Measurements from ENCODE around the gene FIGNL1. TPM values are rescaled to one million over a fixed set of nuclear protein-coding genes. Genes with fewer than 3 reads are reported as not detected.

FIGNL1 gene
- total and polyA plus RNA-seq, 5 donors from 2014 or later: 10.8 to 13.8 (median 12.5) TPM

DNA sequence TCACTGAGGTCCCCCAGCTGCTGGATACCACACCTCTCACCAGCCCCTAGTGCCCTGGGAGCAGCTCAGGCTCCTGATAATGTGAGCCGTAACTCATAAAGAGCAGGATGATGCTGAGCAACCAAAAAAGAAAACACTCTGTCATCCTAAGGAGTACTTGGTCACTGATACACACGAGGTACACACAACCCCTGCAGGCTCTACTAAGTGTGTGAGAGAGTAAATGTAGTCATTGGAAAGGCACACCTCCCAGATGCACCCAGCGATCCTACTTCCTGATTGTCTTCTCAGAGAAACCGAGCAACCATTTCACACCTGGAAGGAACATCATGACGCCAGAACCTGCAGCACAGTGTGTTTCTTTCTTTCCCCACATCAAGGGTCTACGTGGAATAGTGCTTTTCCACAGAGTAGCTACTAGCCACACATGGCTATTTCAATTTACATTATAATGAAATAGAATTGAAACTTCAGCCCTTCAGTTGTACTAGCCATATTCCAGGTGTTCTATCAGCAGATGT is 34.2 kb downstream of the FIGNL1 start:
- ATAC-seq (ENCODE audit: low read depth in 2 of 2): no peak
- no peaks in the 10 kb centered on the region for H3K9me3 ChIP-seq (ENCODE audit: control insufficient read depth in 2 of 2, low read length in 2 of 2)
- peak overlapping the region in 1 of 4 donors; percentile 21 for H3K4me3 Mint-ChIP-seq

DNA sequence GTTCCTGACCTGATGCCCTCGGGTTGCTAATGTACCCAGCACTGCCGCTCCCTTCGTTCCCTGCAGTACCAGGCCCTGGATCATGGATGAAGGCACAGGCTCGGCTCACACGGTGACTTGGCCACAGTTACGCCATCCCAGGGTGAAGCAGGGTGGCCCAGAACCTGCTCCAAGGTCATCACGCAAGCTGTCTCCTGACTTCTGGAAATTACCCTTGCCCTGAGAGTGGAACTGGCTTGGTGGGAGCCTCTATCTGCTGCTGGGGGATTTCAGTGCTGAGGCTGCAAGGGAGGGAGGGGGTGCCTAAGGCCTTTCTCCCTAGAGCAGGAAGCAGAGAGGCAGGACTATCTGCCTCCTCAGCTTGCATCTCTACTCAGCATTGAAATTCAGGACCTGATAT is 36.6 kb downstream of the FIGNL1 start:
- Histone ChIP-seq H3K4me1 (ENCODE audit: control insufficient read depth, insufficient read depth, low read length, poor library complexity, severe bottlenecking) (no peaks in the 10 kb centered on the region), H3K4me3 (ENCODE audit: low read depth, low read length) (no peak overlapping the region), H3K27ac (ENCODE audit: insufficient read depth, low read length, poor library complexity, severe bottlenecking) (no peak overlapping the region), H3K27me3 (ENCODE audit: control insufficient read depth, insufficient read depth, low read length) (no peaks in the 10 kb centered on the region), H3K36me3 (ENCODE audit: control insufficient read depth, insufficient read depth, low read length) (no peaks in the 10 kb centered on the region), H3K9me3 (ENCODE audit: control insufficient read depth in 2 of 2, low read length in 2 of 2) (no peaks in the 10 kb centered on the region)
- Mint-ChIP-seq H3K9me3 (no peaks in the 10 kb centered on the region), H3K27ac (no peak overlapping the region), H3K36me3 (peaks cover under 1% of the 10 kb centered on the region), H3K27me3 (no peaks in the 10 kb centered on the region), H3K4me1 (peaks cover 0 to 36% (median 11%) of the 10 kb centered on the region in 4 donors), H3K4me3 (no peak overlapping the region)
- DNase-seq (no peak), ATAC-seq (ENCODE audit: low read depth in 2 of 2) (no peak)

More for the DNA sequence above, 34.2 kb downstream of the FIGNL1 start:
- Mint-ChIP-seq H3K36me3 (no peaks in the 10 kb centered on the region), H3K27ac (peak overlapping the region in 2 of 3 donors; percentile 49 to 62), H3K27me3 (no peaks in the 10 kb centered on the region), H3K4me1 (peaks cover 0 to 22% (median 6%) of the 10 kb centered on the region in 4 donors), H3K9me3 (no peaks in the 10 kb centered on the region)
- H3K36me3 ChIP-seq (ENCODE audit: control insufficient read depth, insufficient read depth, low read length): no peaks in the 10 kb centered on the region
- H3K4me1 ChIP-seq (ENCODE audit: control insufficient read depth, insufficient read depth, low read length, poor library complexity, severe bottlenecking): no peaks in the 10 kb centered on the region
- no peaks in the 10 kb centered on the region for H3K27me3 ChIP-seq (ENCODE audit: control insufficient read depth, insufficient read depth, low read length)
- no peak overlapping the region for H3K27ac ChIP-seq (ENCODE audit: insufficient read depth, low read length, poor library complexity, severe bottlenecking)
- no peak overlapping the region for H3K4me3 ChIP-seq (ENCODE audit: low read depth, low read length)
- DNase-seq: no peak

DNA sequence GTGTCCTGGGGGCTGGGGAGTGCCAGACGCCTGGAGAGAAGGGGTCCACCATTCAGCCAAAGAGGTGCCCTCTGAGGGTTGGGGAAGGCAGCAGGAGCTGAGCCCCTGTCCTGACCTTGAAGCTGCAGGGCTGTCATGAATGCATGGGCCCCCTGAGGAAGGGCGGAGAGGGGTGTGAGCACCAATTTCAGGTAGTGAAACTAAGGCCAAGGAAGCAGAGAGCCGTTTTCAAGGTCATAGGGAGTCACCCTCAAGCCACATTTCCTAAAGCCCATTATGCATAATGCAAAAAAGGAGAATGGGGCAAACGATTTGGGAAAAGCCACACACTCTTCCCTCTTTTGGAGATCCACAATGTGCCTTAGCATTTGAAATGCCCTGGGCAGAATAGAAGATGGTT is 37.2 kb downstream of the FIGNL1 start:
- H3K27ac ChIP-seq (ENCODE audit: insufficient read depth, low read length, poor library complexity, severe bottlenecking): no peak overlapping the region
- no peaks in the 10 kb centered on the region for H3K9me3 ChIP-seq (ENCODE audit: control insufficient read depth in 2 of 2, low read length in 2 of 2)
- H3K27me3 Mint-ChIP-seq: no peaks in the 10 kb centered on the region
- H3K36me3 ChIP-seq (ENCODE audit: control insufficient read depth, insufficient read depth, low read length): no peaks in the 10 kb centered on the region
- no peaks in the 10 kb centered on the region for H3K4me1 ChIP-seq (ENCODE audit: control insufficient read depth, insufficient read depth, low read length, poor library complexity, severe bottlenecking)
- peak overlapping the region in 2 of 3 donors; percentile 84 for H3K27ac Mint-ChIP-seq
- H3K36me3 Mint-ChIP-seq: peaks cover 6% of the 10 kb centered on the region
- ATAC-seq (ENCODE audit: low read depth in 2 of 2) (no peak), DNase-seq (no peak)
- peaks cover 0 to 3% (median 0%) of the 10 kb centered on the region in 7 donors for H3K9me3 Mint-ChIP-seq
- H3K27me3 ChIP-seq (ENCODE audit: control insufficient read depth, insufficient read depth, low read length): no peaks in the 10 kb centered on the region
- H3K4me3 Mint-ChIP-seq: no peak overlapping the region
- H3K4me1 Mint-ChIP-seq: peaks cover 0 to 42% (median 14%) of the 10 kb centered on the region in 4 donors
- H3K4me3 ChIP-seq (ENCODE audit: low read depth, low read length): no peak overlapping the region

DNA sequence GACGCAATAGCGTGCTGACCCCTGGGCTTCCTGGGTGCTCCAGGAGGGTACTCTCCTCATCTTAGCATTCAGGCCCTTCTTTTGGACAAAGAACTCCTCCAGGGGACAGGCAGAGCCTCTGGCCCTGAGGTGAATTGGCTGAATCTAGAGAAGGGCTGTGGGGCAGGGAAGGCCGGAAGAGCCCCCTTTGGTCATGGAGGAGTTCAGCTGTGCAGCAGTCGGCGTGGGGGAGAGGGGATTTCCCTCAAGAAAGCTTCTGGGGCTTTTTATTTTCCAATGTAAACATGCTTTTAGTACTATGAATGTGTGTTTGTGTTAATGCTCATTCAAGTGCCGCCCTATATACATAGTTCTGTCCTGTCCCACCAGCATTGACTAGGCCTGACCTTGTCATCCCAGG is 38.8 kb downstream of the FIGNL1 start:
- H3K4me3 Mint-ChIP-seq: peak overlapping the region in 1 of 4 donors; percentile 28
- H3K27me3 ChIP-seq (ENCODE audit: control insufficient read depth, insufficient read depth, low read length): no peaks in the 10 kb centered on the region
- H3K36me3 ChIP-seq (ENCODE audit: control insufficient read depth, insufficient read depth, low read length): no peaks in the 10 kb centered on the region
- peaks cover 0 to 3% (median 0%) of the 10 kb centered on the region in 7 donors for H3K9me3 Mint-ChIP-seq
- no peaks in the 10 kb centered on the region for H3K4me1 ChIP-seq (ENCODE audit: control insufficient read depth, insufficient read depth, low read length, poor library complexity, severe bottlenecking)
- no peak overlapping the region for H3K4me3 ChIP-seq (ENCODE audit: low read depth, low read length)
- H3K27ac Mint-ChIP-seq: peak overlapping the region in 2 of 3 donors; percentile 38 to 84
- ATAC-seq (ENCODE audit: low read depth in 2 of 2) (no peak), DNase-seq (no peak)
- H3K9me3 ChIP-seq (ENCODE audit: control insufficient read depth in 2 of 2, low read length in 2 of 2): no peaks in the 10 kb centered on the region
- no peak overlapping the region for H3K27ac ChIP-seq (ENCODE audit: insufficient read depth, low read length, poor library complexity, severe bottlenecking)
- H3K36me3 Mint-ChIP-seq: peaks cover 12% of the 10 kb centered on the region
- peaks cover 6 to 53% (median 21%) of the 10 kb centered on the region in 4 donors for H3K4me1 Mint-ChIP-seq
- no peaks in the 10 kb centered on the region for H3K27me3 Mint-ChIP-seq

DNA sequence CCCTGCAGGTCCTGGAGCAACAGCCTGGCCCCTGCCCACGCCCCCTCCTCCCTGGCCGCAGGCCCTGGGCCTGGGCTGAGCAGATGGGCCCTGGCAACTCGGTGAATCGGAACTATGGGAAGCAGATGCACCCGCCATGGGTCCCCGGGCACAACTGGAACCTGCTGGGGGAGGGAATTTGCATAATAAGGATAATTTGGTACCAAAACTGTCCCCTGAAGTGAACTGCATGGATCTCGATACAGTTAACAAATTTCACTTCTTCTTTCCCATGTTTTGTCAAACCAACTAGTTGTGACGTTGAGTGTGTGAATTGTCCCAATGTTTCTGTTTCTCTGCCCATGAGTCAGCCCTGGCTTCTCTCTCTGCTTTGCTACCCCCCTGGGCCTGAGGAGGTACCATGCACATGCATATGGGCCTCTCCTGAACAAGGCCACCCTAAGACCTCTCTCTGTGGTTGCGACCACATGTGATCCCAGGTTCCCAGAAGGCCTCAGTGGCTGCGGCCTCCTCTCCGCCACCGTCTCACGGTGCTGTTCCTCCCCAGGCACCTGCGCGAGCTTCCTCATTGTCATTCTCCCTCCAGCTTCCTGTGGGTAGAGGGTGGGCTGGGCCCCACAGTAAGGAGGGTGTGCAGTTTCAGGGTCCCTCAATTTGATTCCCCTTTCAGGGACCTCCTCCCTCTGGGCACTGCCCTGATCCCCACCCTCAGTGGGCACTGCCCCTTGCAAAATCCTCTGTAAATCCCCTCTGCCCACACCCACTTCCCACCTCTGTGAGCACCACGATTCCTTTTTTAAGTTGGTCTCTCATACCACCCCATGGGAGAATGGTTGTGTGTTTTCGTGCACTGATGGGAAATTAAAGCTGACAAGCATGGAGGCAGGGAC is 40.0 kb downstream of the FIGNL1 start:
- no peak for DNase-seq

DNA sequence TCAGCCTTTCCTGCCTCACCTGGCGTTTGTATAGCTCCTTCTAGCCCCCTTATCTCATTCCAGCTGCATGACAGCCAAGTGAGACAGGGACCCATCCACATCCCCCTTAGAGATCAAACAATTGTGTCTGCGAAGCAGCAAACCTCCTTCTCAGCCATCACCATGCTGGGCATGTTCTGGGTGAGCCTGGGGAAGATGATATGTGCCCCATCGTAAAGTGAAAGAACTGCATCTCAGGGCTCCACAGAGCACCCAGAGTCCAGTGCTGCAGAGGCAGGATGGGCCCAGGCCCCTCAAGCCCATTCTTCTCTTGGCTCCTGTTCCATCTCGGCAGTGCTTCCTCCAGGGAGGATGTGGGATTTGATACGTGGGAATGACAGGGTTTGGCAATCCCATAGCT is 43.2 kb downstream of the FIGNL1 start:
- no peaks in the 10 kb centered on the region for H3K27me3 Mint-ChIP-seq
- Histone ChIP-seq H3K9me3 (ENCODE audit: control insufficient read depth in 2 of 2, low read length in 2 of 2) (no peaks in the 10 kb centered on the region), H3K27me3 (ENCODE audit: control insufficient read depth, insufficient read depth, low read length) (no peaks in the 10 kb centered on the region), H3K4me3 (ENCODE audit: low read depth, low read length) (no peak overlapping the region), H3K36me3 (ENCODE audit: control insufficient read depth, insufficient read depth, low read length) (peaks cover 25% of the 10 kb centered on the region), H3K27ac (ENCODE audit: insufficient read depth, low read length, poor library complexity, severe bottlenecking) (no peak overlapping the region), H3K4me1 (ENCODE audit: control insufficient read depth, insufficient read depth, low read length, poor library complexity, severe bottlenecking) (no peaks in the 10 kb centered on the region)
- peak overlapping the region in 1 of 4 donors; percentile 47 for H3K4me3 Mint-ChIP-seq
- H3K27ac Mint-ChIP-seq: peak overlapping the region; percentile 45 to 86 (median 65)
- no peak for DNase-seq
- peaks cover 20 to 81% (median 46%) of the 10 kb centered on the region in 4 donors for H3K4me1 Mint-ChIP-seq
- ATAC-seq (ENCODE audit: low read depth in 2 of 2): no peak
- H3K36me3 Mint-ChIP-seq: peaks cover 24% of the 10 kb centered on the region
- peaks cover 0 to 3% (median 0%) of the 10 kb centered on the region in 7 donors for H3K9me3 Mint-ChIP-seq

More for the DNA sequence above, 40.0 kb downstream of the FIGNL1 start:
- H3K9me3 Mint-ChIP-seq: peaks cover 0 to 3% (median 0%) of the 10 kb centered on the region in 7 donors
- H3K4me3 ChIP-seq (ENCODE audit: low read depth, low read length): no peak overlapping the region
- H3K36me3 Mint-ChIP-seq: peaks cover 17% of the 10 kb centered on the region
- H3K4me1 ChIP-seq (ENCODE audit: control insufficient read depth, insufficient read depth, low read length, poor library complexity, severe bottlenecking): no peaks in the 10 kb centered on the region
- H3K27ac Mint-ChIP-seq: peak overlapping the region in 2 of 3 donors; percentile 46 to 90
- peak; percentile 24 to 30 for ATAC-seq (ENCODE audit: low read depth in 2 of 2)
- peaks cover 3% of the 10 kb centered on the region for H3K36me3 ChIP-seq (ENCODE audit: control insufficient read depth, insufficient read depth, low read length)
- H3K4me3 Mint-ChIP-seq: no peak overlapping the region
- no peaks in the 10 kb centered on the region for H3K27me3 Mint-ChIP-seq
- H3K27me3 ChIP-seq (ENCODE audit: control insufficient read depth, insufficient read depth, low read length): no peaks in the 10 kb centered on the region
- H3K9me3 ChIP-seq (ENCODE audit: control insufficient read depth in 2 of 2, low read length in 2 of 2): no peaks in the 10 kb centered on the region
- H3K27ac ChIP-seq (ENCODE audit: insufficient read depth, low read length, poor library complexity, severe bottlenecking): no peak overlapping the region
- H3K4me1 Mint-ChIP-seq: peaks cover 11 to 55% (median 29%) of the 10 kb centered on the region in 4 donors

DNA sequence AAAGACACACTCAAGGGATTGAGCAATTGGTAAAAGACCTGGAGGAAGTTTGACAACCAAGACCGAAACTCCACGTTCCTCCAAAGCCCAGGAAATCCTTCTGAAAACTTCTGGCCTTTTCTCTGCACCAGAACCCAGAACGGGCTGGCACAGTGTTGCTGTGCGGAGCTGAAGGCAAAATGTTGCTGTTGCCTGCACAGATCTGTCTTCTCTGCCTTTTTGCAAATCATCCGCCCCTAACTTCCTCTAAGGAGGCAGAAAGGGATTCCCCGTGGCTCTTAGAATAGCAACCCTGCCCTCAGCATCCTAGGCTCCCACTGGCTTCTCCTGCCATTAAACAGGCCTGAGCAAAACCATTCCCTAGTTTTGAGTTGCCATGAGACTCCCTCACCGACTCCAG is 44.9 kb downstream of the FIGNL1 start:
- Histone ChIP-seq H3K4me3 (ENCODE audit: low read depth, low read length) (no peak overlapping the region), H3K9me3 (ENCODE audit: control insufficient read depth in 2 of 2, low read length in 2 of 2) (no peaks in the 10 kb centered on the region), H3K36me3 (ENCODE audit: control insufficient read depth, insufficient read depth, low read length) (peaks cover 42% of the 10 kb centered on the region), H3K4me1 (ENCODE audit: control insufficient read depth, insufficient read depth, low read length, poor library complexity, severe bottlenecking) (no peaks in the 10 kb centered on the region), H3K27ac (ENCODE audit: insufficient read depth, low read length, poor library complexity, severe bottlenecking) (no peak overlapping the region), H3K27me3 (ENCODE audit: control insufficient read depth, insufficient read depth, low read length) (no peaks in the 10 kb centered on the region)
- peaks cover 20 to 81% (median 54%) of the 10 kb centered on the region in 4 donors for H3K4me1 Mint-ChIP-seq
- H3K27ac Mint-ChIP-seq: peak overlapping the region; percentile 45 to 92 (median 64)
- ATAC-seq (ENCODE audit: low read depth in 2 of 2) (no peak), DNase-seq (no peak)
- no peak overlapping the region for H3K4me3 Mint-ChIP-seq
- H3K36me3 Mint-ChIP-seq: peaks cover 42% of the 10 kb centered on the region
- peaks cover 0 to 3% (median 0%) of the 10 kb centered on the region in 7 donors for H3K9me3 Mint-ChIP-seq
- H3K27me3 Mint-ChIP-seq: no peaks in the 10 kb centered on the region
